Endothelial cell of umbilical vein (primary cell): ENCODE results near the gene DNAJB13. TPM values are rescaled to one million over a fixed set of nuclear protein-coding genes. Genes with fewer than 3 reads are reported as not detected.

ENCODE experiments used
- BruUV-seq: library from RNA; stranded (reverse); fragments of 400-500 nt; replicated peaks from 2 replicates; lab custom pipeline; 2021; lab: Mats Ljungman, UMichigan
- CTCF ChIA-PET: fragments of 300-600, 350-600 bp; sonication (Branson Sonifier 250); formaldehyde crosslinking; loops from one replicate; lab custom pipeline; 2021; ENCODE audit warnings: antibody characterized with exemption, inconsistent platforms; lab: Charles Lee
- POLR2A ChIA-PET: fragments of 300-600, 350-600 bp; sonication (Branson Sonifier 250); formaldehyde crosslinking; loops from one replicate; lab custom pipeline; 2021; ENCODE audit warnings: antibody characterized with exemption, inconsistent platforms; lab: Charles Lee
- DNase-seq: peaks from one replicate; pipeline ENCODE4 v3.0.0-alpha.2; 2011; ENCODE audit warnings: low read depth, low spot score
- FAIRE-seq: peaks from 2 replicates; lab custom pipeline; 2011; peaks lifted over from hg19 to GRCh38; lab: Jason Lieb, UNC
- H2AFZ ChIP-seq: 2 replicates; pipeline ENCODE4 v1.6.0; 2012; ENCODE audit warnings: low read depth, low read length, control low read depth, inconsistent platforms
- H3K27ac ChIP-seq: 2 replicates; pipeline ENCODE4 v1.5.1; 2011; ENCODE audit warnings: low read depth, mild to moderate bottlenecking, control low read depth, low read length, moderate library complexity; ENCODE audit not compliant: insufficient read depth
- H3K27me3 ChIP-seq, 2 experiments: 2 replicates each; pipeline versions ENCODE4 v1.6.0 to v1.6.1; 2011; ENCODE audit warnings: low read length in 2 of 2, mixed read lengths in 1 of 2; ENCODE audit not compliant: control insufficient read depth in 2 of 2, insufficient read depth in 2 of 2
- H3K36me3 ChIP-seq, 2 experiments: 2 replicates in 1 of 2; 3 replicates in 1 of 2; pipeline ENCODE4 v1.5.1; 2011; ENCODE audit warnings: low read length in 2 of 2, mild to moderate bottlenecking in 1 of 2, moderate library complexity in 1 of 2; ENCODE audit not compliant: control insufficient read depth in 2 of 2, insufficient read depth in 2 of 2; ENCODE audit errors: extremely low read depth in 1 of 2
- H3K4me1 ChIP-seq: 3 replicates; pipeline ENCODE4 v1.5.1; 2011; ENCODE audit warnings: mild to moderate bottlenecking, low read length; ENCODE audit not compliant: control insufficient read depth, insufficient read depth; ENCODE audit errors: extremely low read depth
- H3K4me2 ChIP-seq: 2 replicates; pipeline ENCODE4 v1.6.1; 2011; ENCODE audit warnings: low read length, control low read depth, mixed read lengths; ENCODE audit not compliant: insufficient read depth
- H3K4me3 ChIP-seq, 3 experiments: fragments of 200-600 bp in 1 of 3; sonication (generic), shearing (Covaris generic) in 1 of 3; replicated peaks in 1 of 3; 2 replicates each; pipeline ENCODE4 v1.5.1; 2011 to 2016; ENCODE audit warnings: control low read depth in 3 of 3, low read length in 3 of 3, mild to moderate bottlenecking in 2 of 3, inconsistent platforms in 1 of 3, low read depth in 1 of 3, moderate library complexity in 1 of 3; ENCODE audit not compliant: insufficient read depth in 1 of 3
- H3K79me2 ChIP-seq: 2 replicates; pipeline ENCODE4 v1.6.0; 2012; ENCODE audit warnings: low read length, inconsistent platforms; ENCODE audit not compliant: control insufficient read depth, insufficient read depth
- H3K9ac ChIP-seq: replicated peaks from 2 replicates; pipeline ENCODE3; 2011; ENCODE audit warnings: low read length, control low read depth; ENCODE audit not compliant: insufficient read depth; ENCODE audit errors: extremely low read depth
- H3K9me1 ChIP-seq: replicated peaks from 3 replicates; pipeline ENCODE4 v1.6.0; 2011; ENCODE audit warnings: mild to moderate bottlenecking, low read length; ENCODE audit not compliant: control insufficient read depth, insufficient read depth; ENCODE audit errors: extremely low read depth
- H3K9me3 ChIP-seq: replicated peaks from 2 replicates; pipeline ENCODE4 v1.5.1; 2012; ENCODE audit warnings: low read length, inconsistent platforms; ENCODE audit not compliant: control insufficient read depth, insufficient read depth
- H4K20me1 ChIP-seq: replicated peaks from 2 replicates; pipeline ENCODE3; 2011; ENCODE audit warnings: mild to moderate bottlenecking, low read length; ENCODE audit not compliant: control insufficient read depth, insufficient read depth; ENCODE audit errors: extremely low read depth
- FOS ChIP-seq: IDR thresholded peaks from 2 replicates; pipeline ENCODE4 v1.6.1; 2011; ENCODE audit warnings: mild to moderate bottlenecking, low read length, moderate library complexity, borderline replicate concordance; ENCODE audit not compliant: insufficient read depth
- POLR2AphosphoS5 ChIP-seq: IDR thresholded peaks from 2 replicates; pipeline ENCODE4 v1.6.1; 2012; ENCODE audit warnings: low read depth, mild to moderate bottlenecking, control low read depth, low read length, moderate library complexity; ENCODE audit not compliant: insufficient read depth
- dilution Hi-C: fragments of 300-500 bp; cut with MboI; formaldehyde crosslinking; loops from one replicate; pipeline ENCODE4 v1.15.0; 2019; ENCODE audit warnings: low sequenced_read_pairs; ENCODE audit not compliant: extremely low pct_ligation_motif_present
- intact Hi-C: fragments of 100-400 bp; cut with micrococcal nuclease; formaldehyde crosslinking; loops from one replicate; pipeline ENCODE4 v1.10.0; 2022
- polyA plus RNA-seq, 4 experiments: library from polyadenylated mRNA; depleted of rRNA in 3 of 4; stranded (reverse) in 3 of 4; unstranded in 1 of 4; fragments of >200 nt; gene quantifications; 2 replicates each; pipeline versions ENCODE4 v1.2.1 to v1.2.3, GENCODE V29; 2011 to 2012; ENCODE audit warnings: missing spikeins in 1 of 4
- total RNA-seq: library from RNA; stranded (reverse); gene quantifications from 2 replicates; pipeline ENCODE4 v1.2.3, GENCODE V29; 2021
- TF ChIP-seq, protein P1 (sequence below): IDR thresholded peaks from 2 replicates; pipeline ENCODE4 v1.6.1; 2011; ENCODE audit not compliant: insufficient read depth, insufficient read length

The DNAJB13 gene
- total and polyA plus RNA-seq, 2 donors (not counting 3 experiments of a cell fraction or from before 2014, with no cell fraction given), result 0.07 to 0.46 TPM

DNA sequence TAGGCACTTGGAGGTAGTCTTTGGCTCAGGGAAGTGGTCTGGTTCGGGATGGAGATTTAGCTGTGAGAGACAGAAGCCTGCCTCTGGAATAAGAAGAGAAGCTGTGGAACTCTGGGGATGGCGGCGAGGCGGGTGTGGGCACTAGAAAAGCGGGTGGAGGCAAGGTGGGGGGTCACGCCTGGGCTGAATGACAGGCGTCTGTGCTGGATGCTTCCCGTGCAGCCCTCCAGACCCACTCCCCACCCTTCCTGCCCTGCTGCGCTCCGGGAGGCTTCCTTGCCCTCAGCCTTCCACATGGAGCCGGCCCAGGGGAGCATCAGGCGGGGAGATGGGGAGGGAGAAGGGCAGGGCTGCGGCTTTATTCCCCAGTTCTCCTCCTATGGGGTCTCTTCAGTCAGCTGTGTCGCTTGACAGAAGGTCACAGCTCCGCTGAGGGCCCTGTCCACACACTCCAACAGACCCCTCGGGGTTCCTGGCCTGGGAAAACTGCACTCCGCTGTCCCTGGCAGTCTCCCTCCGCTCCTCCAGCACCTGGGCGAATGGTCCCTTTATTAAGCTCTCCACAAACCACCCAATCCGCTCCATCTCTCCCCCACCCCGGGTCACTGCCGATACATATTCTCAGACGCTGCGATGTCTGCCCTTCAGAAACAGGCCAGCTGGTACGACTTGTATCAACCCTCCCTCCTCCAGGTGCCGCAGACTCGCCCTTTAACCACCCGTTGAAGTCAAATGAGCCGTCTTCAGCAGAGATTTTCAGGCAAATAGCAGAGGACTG lies 6.2 kb downstream of the DNAJB13 start:
- TF ChIP-seq, protein P1, sequence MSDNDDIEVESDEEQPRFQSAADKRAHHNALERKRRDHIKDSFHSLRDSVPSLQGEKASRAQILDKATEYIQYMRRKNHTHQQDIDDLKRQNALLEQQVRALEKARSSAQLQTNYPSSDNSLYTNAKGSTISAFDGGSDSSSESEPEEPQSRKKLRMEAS, result no peak
- Histone ChIP-seq H2AFZ (peak overlapping the region; percentile 35), H3K79me2 (no peaks in the 10 kb centered on the region), H3K9me1 (no peaks in the 10 kb centered on the region), H3K9ac (no peak overlapping the region), H3K27ac (no peak overlapping the region), H3K4me3 (no peak overlapping the region), H3K36me3 (no peaks in the 10 kb centered on the region), H4K20me1 (no peaks in the 10 kb centered on the region), H3K9me3 (no peaks in the 10 kb centered on the region), H3K4me1 (no peaks in the 10 kb centered on the region), H3K4me2 (no peak overlapping the region), H3K27me3 (no peaks in the 10 kb centered on the region)
- FAIRE-seq, result no peak
- CTCF ChIA-PET, result interaction anchor here (0.7 to 1.9 kb wide), 4 partner anchors 10 to 492 kb away, joined by 3 to 6 read pairs (median 5); no protein-coding TSS in a partner anchor
- dilution Hi-C loops, result no loop called here
- no TSS peak for BruUV-seq
- DNase-seq, result no peak
- POLR2A ChIA-PET, result no interaction called here
- intact Hi-C loops, result no loop called here

DNA sequence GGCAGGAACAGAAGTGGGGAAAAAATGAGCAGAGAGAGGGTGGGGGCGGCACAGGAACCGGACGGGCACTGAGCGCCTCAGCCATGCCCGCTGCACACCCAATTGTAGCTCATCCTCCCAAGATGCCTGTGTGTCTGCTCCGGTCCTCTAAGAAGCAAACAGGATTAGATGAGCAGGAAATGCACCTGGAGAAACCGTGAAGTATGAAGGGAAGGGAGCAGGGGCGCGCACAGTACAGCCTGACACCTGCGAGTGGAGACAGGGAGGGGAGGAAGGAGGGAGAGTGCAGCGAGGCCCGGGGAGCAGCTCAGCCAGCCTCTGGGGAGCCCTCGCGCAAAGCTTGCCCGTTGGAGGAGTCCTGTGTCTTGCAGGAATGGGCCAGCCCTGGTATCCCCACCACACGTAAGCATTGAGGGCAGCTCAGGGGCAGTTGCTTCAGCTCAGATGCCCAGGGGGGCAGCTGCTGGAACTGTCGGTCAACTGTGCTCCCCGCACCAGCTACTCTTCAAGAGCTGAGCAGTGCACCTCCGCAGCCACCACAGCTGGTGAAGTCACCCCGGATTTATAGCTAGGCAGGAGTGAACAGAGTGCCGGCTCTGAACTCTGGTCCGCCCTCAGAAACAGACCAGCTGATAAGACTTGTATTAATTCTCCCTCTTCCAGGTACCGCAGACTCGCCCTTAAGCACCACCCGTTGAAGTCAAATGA lies 7.0 kb downstream of the DNAJB13 start:
- no peaks in the 10 kb centered on the region for H3K4me1 ChIP-seq
- no peak overlapping the region for H2AFZ ChIP-seq
- no peak overlapping the region for H3K4me2 ChIP-seq
- dilution Hi-C loops (no loop called here), intact Hi-C loops (no loop called here)
- CTCF ChIA-PET, result interaction anchor here (0.7 to 1.9 kb wide), 3 partner anchors 9 to 492 kb away, joined by 3 to 6 read pairs (median 5); no protein-coding TSS in a partner anchor
- H3K79me2 ChIP-seq, result no peaks in the 10 kb centered on the region
- no TSS peak for BruUV-seq
- H3K9me3 ChIP-seq, result no peaks in the 10 kb centered on the region
- no peak overlapping the region for H3K4me3 ChIP-seq
- H3K36me3 ChIP-seq, result no peaks in the 10 kb centered on the region
- no peak overlapping the region for H3K27ac ChIP-seq
- POLR2A ChIA-PET, result no interaction called here
- FAIRE-seq (no peak), DNase-seq (no peak)
- no peaks in the 10 kb centered on the region for H3K9me1 ChIP-seq
- H3K27me3 ChIP-seq, result peaks cover 0 to 2% of the 10 kb centered on the region in 2 experiments
- H4K20me1 ChIP-seq, result no peaks in the 10 kb centered on the region
- no peak overlapping the region for H3K9ac ChIP-seq
- TF ChIP-seq POLR2AphosphoS5 (no peak), FOS (no peak)
